Panc1 (cell line): ENCODE data around the gene TNRC6A. TPM values are rescaled to one million over a fixed set of nuclear protein-coding genes. Genes with fewer than 3 reads are reported as not detected.
"Not testable (repeated sequence)": the region's sequence is repeated elsewhere in the genome, so short reads cannot be mapped to it uniquely, and the experiment has no call there.

Experiments used
- ATAC-seq: fragments of 200-7000 bp; cut with Tn5 transposase; 2 replicates; pipeline ENCODE4 v1.9.1; 2020; ENCODE audit warnings: mild to moderate bottlenecking, moderate library complexity
- BruUV-seq: library from RNA; stranded (reverse); fragments of 400-500 nt; replicated peaks from 2 replicates; lab custom pipeline; 2021; lab: Mats Ljungman, UMichigan
- CTCF ChIA-PET: fragments of 300-600 bp; sonication (Branson Sonifier 250); formaldehyde crosslinking; loops from one replicate; lab custom pipeline; 2022; ENCODE audit warnings: antibody characterized with exemption; lab: Charles Lee
- POLR2A ChIA-PET: fragments of 300-600 bp; sonication (Branson Sonifier 250); formaldehyde crosslinking; loops from one replicate; lab custom pipeline; 2022; ENCODE audit warnings: antibody characterized with exemption; lab: Charles Lee
- DNase-seq: peaks from one replicate; pipeline ENCODE4 v3.0.0-alpha.2; 2010; ENCODE audit warnings: low read depth, low spot score
- H3K27ac ChIP-seq: 2 replicates; pipeline ENCODE4 v1.5.1; 2011; ENCODE audit warnings: mild to moderate bottlenecking, low read length, inconsistent platforms
- H3K27me3 ChIP-seq: fragments of 200-500 bp; sonication (Bioruptor generic); 2 replicates; pipeline ENCODE4 v1.6.0; 2014; ENCODE audit warnings: low read length, inconsistent platforms; ENCODE audit not compliant: control insufficient read depth, insufficient read depth
- H3K36me3 ChIP-seq: fragments of 200-500 bp; sonication (Bioruptor generic); 2 replicates; pipeline ENCODE4 v1.5.1; 2014; ENCODE audit warnings: inconsistent platforms, mild to moderate bottlenecking, low read length, moderate library complexity; ENCODE audit not compliant: control insufficient read depth, insufficient read depth
- H3K4me1 ChIP-seq: 2 replicates; pipeline ENCODE4 v1.5.1; 2011; ENCODE audit warnings: inconsistent platforms, mild to moderate bottlenecking, low read length, moderate library complexity; ENCODE audit not compliant: control insufficient read depth, insufficient read depth
- H3K4me3 ChIP-seq, 2 experiments: 2 replicates each; pipeline ENCODE4 v1.5.1; 2011 to 2012; ENCODE audit warnings: low read depth in 2 of 2, low read length in 2 of 2, mild to moderate bottlenecking in 2 of 2, inconsistent platforms in 1 of 2, moderate library complexity in 1 of 2
- H3K9me3 ChIP-seq: fragments of 200-500 bp; sonication (Bioruptor generic); 2 replicates; pipeline ENCODE4 v1.5.1; 2014; ENCODE audit warnings: low read depth, mild to moderate bottlenecking, inconsistent platforms, low read length, moderate library complexity; ENCODE audit not compliant: control insufficient read depth, insufficient read depth
- CTCF ChIP-seq: fragments of 450-650 bp; IDR thresholded peaks from 2 replicates; pipeline ENCODE4 v1.5.1; 2017; ENCODE audit warnings: mild to moderate bottlenecking
- POLR2AphosphoS5 ChIP-seq: IDR thresholded peaks from 2 replicates; pipeline ENCODE4 v1.6.1; 2012; ENCODE audit warnings: mild to moderate bottlenecking, low read depth, low read length, moderate library complexity
- REST ChIP-seq, 2 experiments: IDR thresholded peaks; 2 replicates each; pipeline ENCODE4 v1.6.1; 2011 to 2012; ENCODE audit warnings: low read depth in 2 of 2, control low read depth in 1 of 2, low read length in 1 of 2, mild to moderate bottlenecking in 1 of 2, moderate library complexity in 1 of 2; ENCODE audit not compliant: insufficient read depth in 1 of 2
- SIN3A ChIP-seq: IDR thresholded peaks from 2 replicates; pipeline ENCODE4 v1.6.1; 2012; ENCODE audit warnings: low read depth, mild to moderate bottlenecking, low read length, moderate library complexity, borderline replicate concordance; ENCODE audit not compliant: insufficient read depth
- TCF7L2 ChIP-seq: IDR thresholded peaks from 2 replicates; pipeline ENCODE4 v1.6.1; 2011; ENCODE audit warnings: mild to moderate bottlenecking, low read depth, low read length, inconsistent platforms
- in situ Hi-C: cut with HindIII; loops from 2 replicates; pipeline ENCODE4 v1.10.0; 2016; ENCODE audit warnings: low sequenced_read_pairs, low pct_unique_long_range_greater_than_20kb
- intact Hi-C: fragments of 100-400 bp; cut with micrococcal nuclease; formaldehyde crosslinking; loops from one replicate; pipeline ENCODE4 v1.10.0; 2022; ENCODE audit not compliant: unreplicated experiment
- total RNA-seq: library from RNA; stranded (reverse); gene quantifications from one replicate; pipeline ENCODE4 v1.2.1, GENCODE V29; 2021; ENCODE audit not compliant: unreplicated experiment

The TNRC6A gene
- total RNA-seq, 1 experiment from 2014 or later: 53.6 TPM

GRCh38 chr16:24701521-24701951, 27.9 kb upstream of the TNRC6A start:
- ChIA-PET POLR2A (no interaction called here), CTCF (interaction anchor here (0.6 to 0.7 kb wide), 3 partner anchors 14 to 93 kb away, joined by 5 to 8 read pairs (median 7); no protein-coding TSS in a partner anchor)
- in situ Hi-C loops: no loop called here
- intact Hi-C loops: no loop called here
- H3K4me1 ChIP-seq: peaks cover 34% of the 10 kb centered on the region
- no peak for DNase-seq
- no peaks in the 10 kb centered on the region for H3K36me3 ChIP-seq
- peak overlapping the region in 1 of 2 experiments; percentile 45; a peak in 2 of 4 replicates for H3K4me3 ChIP-seq
- no TSS peak for BruUV-seq
- H3K27me3 ChIP-seq: no peaks in the 10 kb centered on the region
- no peaks in the 10 kb centered on the region; the same call in 1 of the 2 replicates for H3K9me3 ChIP-seq
- H3K27ac ChIP-seq: peak overlapping the region; percentile 99
- ATAC-seq: peak; percentile 61
- no peak for TF ChIP-seq REST (IDR thresholded peaks at IDR 0.05; ENCODE audit: insufficient read depth in 1 of 2, low read depth in 2 of 2, low read length in 1 of 2)
- peak; percentile 27; the same call in 1 of the 2 replicates for TF ChIP-seq POLR2AphosphoS5

- POLR2A ChIA-PET, DNase-seq, BruUV-seq, in situ Hi-C loops, ATAC-seq, intact Hi-C loops, H3K36me3 ChIP-seq, H3K27me3 ChIP-seq, H3K4me1 ChIP-seq, H3K4me3 ChIP-seq, H3K9me3 ChIP-seq, CTCF ChIA-PET: not testable (repeated sequence)
- H3K27ac ChIP-seq: peak overlapping the region; percentile 40; the same call in 1 of the 2 replicates
Measured at GRCh38 chr16:24707760-24708159, 21.7 kb upstream of the TNRC6A start.

GRCh38 chr16:24713379-24713778, 16.1 kb upstream of the TNRC6A start:
- TF ChIP-seq SIN3A (no peak), CTCF (no peak), POLR2AphosphoS5 (no peak), REST (IDR thresholded peaks at IDR 0.05; ENCODE audit: insufficient read depth in 1 of 2, low read depth in 2 of 2, low read length in 1 of 2) (no peak), TCF7L2 (no peak)
- no TSS peak for BruUV-seq
- ChIA-PET CTCF (no interaction called here), POLR2A (no interaction called here)
- Histone ChIP-seq H3K27ac (no peak overlapping the region), H3K4me1 (0 out of 2 replicates have a peak, but pooled peaks cover 3% of the 10 kb centered on the region), H3K4me3 (no peak overlapping the region), H3K9me3 (peaks cover 5% of the 10 kb centered on the region; the same call in 1 of the 2 replicates), H3K27me3 (no peaks in the 10 kb centered on the region), H3K36me3 (no peaks in the 10 kb centered on the region)
- in situ Hi-C loops (no loop called here), intact Hi-C loops (no loop called here)
- ATAC-seq (no peak), DNase-seq (no peak)
